HG02852 (cell line): ENCODE data around the gene RNU1-4.
"Not testable (repeated sequence)": the region's sequence is repeated elsewhere in the genome, so short reads cannot be mapped to it uniquely, and the experiment has no call there.

Experiments
- ATAC-seq: cut with Tn5 transposase; IDR thresholded peaks from one replicate; pipeline ENCODE4 v1.9.1; 2021; ENCODE audit warnings: mild to moderate bottlenecking, moderate library complexity; ENCODE audit not compliant: unreplicated experiment

The RNU1-4 gene

GRCh38 chr1:16787711-16788110 lies 47.4 kb downstream of the RNU1-4 start:
- ATAC-seq = not testable (repeated sequence)
